Liver (tissue), 9 donors: ENCODE results near the gene SDSL. TPM values are rescaled to one million over a fixed set of nuclear protein-coding genes. Genes with fewer than 3 reads are reported as not detected.

ENCODE experiments used
- DNase-seq: peaks from one replicate; pipeline ENCODE4 v3.0.0-alpha.2; 2017; ENCODE audit warnings: low spot score
- H3K27ac ChIP-seq, 2 donors: one replicate each; pipeline ENCODE4 v1.7.0; 2013; ENCODE audit warnings: inconsistent platforms in 2 of 2, low read length in 2 of 2, control low read depth in 1 of 2, low read depth in 1 of 2, mild to moderate bottlenecking in 1 of 2
- H3K27me3 ChIP-seq, 4 donors: one replicate each; pipeline versions ENCODE4 v1.6.1 to v1.7.0; 2013; ENCODE audit warnings: low read length in 3 of 4, inconsistent platforms in 1 of 4, mild to moderate bottlenecking in 1 of 4, moderate library complexity in 1 of 4; ENCODE audit not compliant: control insufficient read depth in 4 of 4, insufficient read depth in 4 of 4
- H3K36me3 ChIP-seq, 4 donors: one replicate each; pipeline versions ENCODE4 v1.6.1 to v1.7.0; 2013; ENCODE audit warnings: low read length in 3 of 4, mild to moderate bottlenecking in 3 of 4, low read depth in 1 of 4, moderate library complexity in 1 of 4; ENCODE audit not compliant: control insufficient read depth in 4 of 4, insufficient read depth in 3 of 4
- H3K4me1 ChIP-seq, 4 donors: one replicate each; pipeline versions ENCODE4 v1.6.1 to v1.7.0; 2013; ENCODE audit warnings: low read length in 3 of 4, mild to moderate bottlenecking in 3 of 4, moderate library complexity in 1 of 4; ENCODE audit not compliant: control insufficient read depth in 4 of 4, insufficient read depth in 4 of 4
- H3K4me3 ChIP-seq, 3 donors: one replicate each; pipeline versions ENCODE4 v1.6.1 to v1.7.0; 2013; ENCODE audit warnings: low read length in 3 of 3, control low read depth in 1 of 3, low read depth in 1 of 3, mild to moderate bottlenecking in 1 of 3
- H3K9ac ChIP-seq, 2 donors: one replicate each; pipeline ENCODE4 v1.7.0; 2013; ENCODE audit warnings: low read length in 2 of 2, mild to moderate bottlenecking in 2 of 2, moderate library complexity in 2 of 2, control low read depth in 1 of 2, low read depth in 1 of 2
- H3K9me3 ChIP-seq, 4 donors: one replicate each; pipeline versions ENCODE4 v1.6.1 to v1.7.0; 2013; ENCODE audit warnings: low read length in 3 of 4; ENCODE audit not compliant: control insufficient read depth in 4 of 4
- EGR1 ChIP-seq, 2 donors: IDR thresholded peaks; 2 replicates each; pipeline ENCODE4 v1.6.1; 2016 to 2018; ENCODE audit warnings: antibody characterized with exemption in 2 of 2, low read depth in 2 of 2
- FOXA1 ChIP-seq: IDR thresholded peaks from 2 replicates; pipeline ENCODE4 v1.6.1; 2016; ENCODE audit warnings: antibody characterized with exemption
- FOXA2 ChIP-seq: IDR thresholded peaks from 2 replicates; pipeline ENCODE4 v1.6.1; 2016; ENCODE audit warnings: antibody characterized with exemption
- GABPA ChIP-seq, 2 donors: IDR thresholded peaks in 1 of 2; conservative IDR thresholded peaks in 1 of 2; 2 replicates each; pipeline ENCODE4 v1.6.1; 2016; ENCODE audit warnings: antibody characterized with exemption in 2 of 2, mild to moderate bottlenecking in 1 of 2, moderate library complexity in 1 of 2
- HNF4A ChIP-seq, 2 donors: conservative IDR thresholded peaks; 2 replicates each; pipeline ENCODE4 v1.6.1; 2016; ENCODE audit warnings: antibody characterized with exemption in 2 of 2, mild to moderate bottlenecking in 2 of 2
- HNF4G ChIP-seq: IDR thresholded peaks from 2 replicates; pipeline ENCODE4 v1.6.1; 2016; ENCODE audit warnings: antibody characterized with exemption
- JUND ChIP-seq, 2 donors: IDR thresholded peaks; 2 replicates each; pipeline ENCODE4 v1.6.1; 2016; ENCODE audit warnings: antibody characterized with exemption in 2 of 2
- NR2F2 ChIP-seq: IDR thresholded peaks from 2 replicates; pipeline ENCODE4 v1.6.1; 2016; ENCODE audit warnings: antibody characterized with exemption
- RAD21 ChIP-seq, 2 donors: IDR thresholded peaks; 2 replicates each; pipeline ENCODE4 v1.6.1; 2016; ENCODE audit warnings: antibody characterized with exemption in 2 of 2, mild to moderate bottlenecking in 2 of 2
- RXRA ChIP-seq, 2 donors: IDR thresholded peaks; 2 replicates each; pipeline ENCODE4 v1.6.1; 2017 to 2018; ENCODE audit warnings: antibody characterized with exemption in 2 of 2, mild to moderate bottlenecking in 1 of 2
- SP1 ChIP-seq: IDR thresholded peaks from 2 replicates; pipeline ENCODE4 v1.6.1; 2018; ENCODE audit warnings: antibody characterized with exemption, mild to moderate bottlenecking
- TAF1 ChIP-seq: conservative IDR thresholded peaks from 2 replicates; pipeline ENCODE4 v1.6.1; 2016; ENCODE audit warnings: antibody characterized with exemption, mild to moderate bottlenecking
- YY1 ChIP-seq: IDR thresholded peaks from 2 replicates; pipeline ENCODE4 v1.6.1; 2016; ENCODE audit warnings: antibody characterized with exemption, mild to moderate bottlenecking
- WGBS: extraction: QIAGEN DNeasy Blood & Tissue Kit; methylation state at CpG from one replicate; pipeline ENCODE4 v1.1.7; 2013; 5-methylcytosine and 5-hydroxymethylcytosine counted together
- polyA plus RNA-seq, 2 donors: library from polyadenylated mRNA; stranded (reverse) in 1 of 2; unstranded in 1 of 2; fragments of 200-250 nt in 1 of 2; fragments of >200 nt in 1 of 2; fragmentation: Nextera tagmentation in 1 of 2; extraction: Ambion mirVana in 1 of 2; gene quantifications; one replicate each; pipeline versions ENCODE4 v1.2.1 to v1.2.3, GENCODE V29; 2013 to 2015
- total RNA-seq, 2 donors: library from RNA; depleted of rRNA; stranded (reverse); fragments of >200 nt; gene quantifications; one replicate each; pipeline ENCODE4 v1.2.3, GENCODE V29; 2014
- TF ChIP-seq, protein P1 (sequence below): IDR thresholded peaks from 2 replicates; pipeline ENCODE4 v1.6.1; 2016; ENCODE audit warnings: antibody characterized with exemption
- TF ChIP-seq, protein P2 (sequence below): IDR thresholded peaks from 2 replicates; pipeline ENCODE4 v1.6.1; 2016; ENCODE audit warnings: antibody characterized with exemption
- TF ChIP-seq, protein P3 (sequence below): IDR thresholded peaks from 2 replicates; pipeline ENCODE4 v1.6.1; 2016; ENCODE audit warnings: antibody characterized with exemption
- TF ChIP-seq, protein P4 (sequence below): IDR thresholded peaks from 2 replicates; pipeline ENCODE4 v1.6.1; 2016; ENCODE audit warnings: antibody characterized with exemption, mild to moderate bottlenecking
- TF ChIP-seq, protein P5 (sequence below): fragments of 150-350 bp; IDR thresholded peaks from 2 replicates; pipeline ENCODE4 v1.5.1; 2017; ENCODE audit warnings: improper control_type of control experiment, low read depth, low read length; ENCODE audit not compliant: missing input control
- donor health status: healthy.
- donor health status: healthy.
- donor health status: healthy.
- donor health status: healthy.
- donor health status: healthy.

Gene SDSL
- total and polyA plus RNA-seq, 4 donors = 22.4 to 93.1 (median 33.7) TPM

DNA sequence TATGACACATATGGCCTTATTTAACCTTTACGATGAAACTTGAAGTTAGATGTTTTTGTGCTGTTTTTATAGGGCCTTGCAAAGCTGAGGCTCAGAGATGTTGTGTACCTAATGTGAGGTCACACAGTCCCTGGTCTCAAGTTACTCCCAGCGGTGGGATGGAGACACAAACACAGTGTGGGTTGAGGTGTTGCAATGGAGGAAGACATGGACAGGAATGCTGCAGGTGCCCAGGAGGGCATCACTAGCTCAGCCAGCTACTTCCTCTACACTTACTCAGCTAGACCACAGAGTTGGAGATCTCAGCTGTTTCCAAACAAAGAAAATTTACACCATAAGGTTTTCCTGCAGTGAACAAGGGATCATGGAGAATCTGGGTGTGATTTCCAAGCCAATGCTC lies 34.0 kb downstream of the SDSL start:
- TF ChIP-seq, protein P1, sequence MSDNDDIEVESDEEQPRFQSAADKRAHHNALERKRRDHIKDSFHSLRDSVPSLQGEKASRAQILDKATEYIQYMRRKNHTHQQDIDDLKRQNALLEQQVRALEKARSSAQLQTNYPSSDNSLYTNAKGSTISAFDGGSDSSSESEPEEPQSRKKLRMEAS = no peak
- TF ChIP-seq TAF1 = no peak
- TF ChIP-seq RAD21 (IDR thresholded peaks at IDR 0.05) = no peak
- no peak for TF ChIP-seq EGR1 (IDR thresholded peaks at IDR 0.05; ENCODE audit: low read depth in 2 of 2)
- TF ChIP-seq JUND (IDR thresholded peaks at IDR 0.05) = no peak
- TF ChIP-seq FOXA1 = no peak
- no peak for TF ChIP-seq RXRA (IDR thresholded peaks at IDR 0.05)
- TF ChIP-seq YY1 = no peak
- TF ChIP-seq, protein P2, sequence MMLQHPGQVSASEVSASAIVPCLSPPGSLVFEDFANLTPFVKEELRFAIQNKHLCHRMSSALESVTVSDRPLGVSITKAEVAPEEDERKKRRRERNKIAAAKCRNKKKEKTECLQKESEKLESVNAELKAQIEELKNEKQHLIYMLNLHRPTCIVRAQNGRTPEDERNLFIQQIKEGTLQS = no peak
- no peak for TF ChIP-seq GABPA (IDR thresholded peaks at IDR 0.05 in 1 of 2, conservative IDR thresholded peaks at IDR 0.05 in 1 of 2)
- TF ChIP-seq HNF4G = no peak
- TF ChIP-seq, protein P3, sequence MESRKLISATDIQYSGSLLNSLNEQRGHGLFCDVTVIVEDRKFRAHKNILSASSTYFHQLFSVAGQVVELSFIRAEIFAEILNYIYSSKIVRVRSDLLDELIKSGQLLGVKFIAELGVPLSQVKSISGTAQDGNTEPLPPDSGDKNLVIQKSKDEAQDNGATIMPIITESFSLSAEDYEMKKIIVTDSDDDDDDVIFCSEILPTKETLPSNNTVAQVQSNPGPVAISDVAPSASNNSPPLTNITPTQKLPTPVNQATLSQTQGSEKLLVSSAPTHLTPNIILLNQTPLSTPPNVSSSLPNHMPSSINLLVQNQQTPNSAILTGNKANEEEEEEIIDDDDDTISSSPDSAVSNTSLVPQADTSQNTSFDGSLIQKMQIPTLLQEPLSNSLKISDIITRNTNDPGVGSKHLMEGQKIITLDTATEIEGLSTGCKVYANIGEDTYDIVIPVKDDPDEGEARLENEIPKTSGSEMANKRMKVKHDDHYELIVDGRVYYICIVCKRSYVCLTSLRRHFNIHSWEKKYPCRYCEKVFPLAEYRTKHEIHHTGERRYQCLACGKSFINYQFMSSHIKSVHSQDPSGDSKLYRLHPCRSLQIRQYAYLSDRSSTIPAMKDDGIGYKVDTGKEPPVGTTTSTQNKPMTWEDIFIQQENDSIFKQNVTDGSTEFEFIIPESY = no peak
- TF ChIP-seq SP1 = no peak
- no peak for TF ChIP-seq NR2F2
- TF ChIP-seq HNF4A (conservative IDR thresholded peaks at IDR 0.05) = no peak
- TF ChIP-seq, protein P4, sequence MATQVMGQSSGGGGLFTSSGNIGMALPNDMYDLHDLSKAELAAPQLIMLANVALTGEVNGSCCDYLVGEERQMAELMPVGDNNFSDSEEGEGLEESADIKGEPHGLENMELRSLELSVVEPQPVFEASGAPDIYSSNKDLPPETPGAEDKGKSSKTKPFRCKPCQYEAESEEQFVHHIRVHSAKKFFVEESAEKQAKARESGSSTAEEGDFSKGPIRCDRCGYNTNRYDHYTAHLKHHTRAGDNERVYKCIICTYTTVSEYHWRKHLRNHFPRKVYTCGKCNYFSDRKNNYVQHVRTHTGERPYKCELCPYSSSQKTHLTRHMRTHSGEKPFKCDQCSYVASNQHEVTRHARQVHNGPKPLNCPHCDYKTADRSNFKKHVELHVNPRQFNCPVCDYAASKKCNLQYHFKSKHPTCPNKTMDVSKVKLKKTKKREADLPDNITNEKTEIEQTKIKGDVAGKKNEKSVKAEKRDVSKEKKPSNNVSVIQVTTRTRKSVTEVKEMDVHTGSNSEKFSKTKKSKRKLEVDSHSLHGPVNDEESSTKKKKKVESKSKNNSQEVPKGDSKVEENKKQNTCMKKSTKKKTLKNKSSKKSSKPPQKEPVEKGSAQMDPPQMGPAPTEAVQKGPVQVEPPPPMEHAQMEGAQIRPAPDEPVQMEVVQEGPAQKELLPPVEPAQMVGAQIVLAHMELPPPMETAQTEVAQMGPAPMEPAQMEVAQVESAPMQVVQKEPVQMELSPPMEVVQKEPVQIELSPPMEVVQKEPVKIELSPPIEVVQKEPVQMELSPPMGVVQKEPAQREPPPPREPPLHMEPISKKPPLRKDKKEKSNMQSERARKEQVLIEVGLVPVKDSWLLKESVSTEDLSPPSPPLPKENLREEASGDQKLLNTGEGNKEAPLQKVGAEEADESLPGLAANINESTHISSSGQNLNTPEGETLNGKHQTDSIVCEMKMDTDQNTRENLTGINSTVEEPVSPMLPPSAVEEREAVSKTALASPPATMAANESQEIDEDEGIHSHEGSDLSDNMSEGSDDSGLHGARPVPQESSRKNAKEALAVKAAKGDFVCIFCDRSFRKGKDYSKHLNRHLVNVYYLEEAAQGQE = no peak
- TF ChIP-seq, protein P5, sequence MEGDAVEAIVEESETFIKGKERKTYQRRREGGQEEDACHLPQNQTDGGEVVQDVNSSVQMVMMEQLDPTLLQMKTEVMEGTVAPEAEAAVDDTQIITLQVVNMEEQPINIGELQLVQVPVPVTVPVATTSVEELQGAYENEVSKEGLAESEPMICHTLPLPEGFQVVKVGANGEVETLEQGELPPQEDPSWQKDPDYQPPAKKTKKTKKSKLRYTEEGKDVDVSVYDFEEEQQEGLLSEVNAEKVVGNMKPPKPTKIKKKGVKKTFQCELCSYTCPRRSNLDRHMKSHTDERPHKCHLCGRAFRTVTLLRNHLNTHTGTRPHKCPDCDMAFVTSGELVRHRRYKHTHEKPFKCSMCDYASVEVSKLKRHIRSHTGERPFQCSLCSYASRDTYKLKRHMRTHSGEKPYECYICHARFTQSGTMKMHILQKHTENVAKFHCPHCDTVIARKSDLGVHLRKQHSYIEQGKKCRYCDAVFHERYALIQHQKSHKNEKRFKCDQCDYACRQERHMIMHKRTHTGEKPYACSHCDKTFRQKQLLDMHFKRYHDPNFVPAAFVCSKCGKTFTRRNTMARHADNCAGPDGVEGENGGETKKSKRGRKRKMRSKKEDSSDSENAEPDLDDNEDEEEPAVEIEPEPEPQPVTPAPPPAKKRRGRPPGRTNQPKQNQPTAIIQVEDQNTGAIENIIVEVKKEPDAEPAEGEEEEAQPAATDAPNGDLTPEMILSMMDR = no peak
- TF ChIP-seq FOXA2 = no peak
- no peaks in the 10 kb centered on the region for H3K4me1 ChIP-seq
- H3K36me3 ChIP-seq = no peaks in the 10 kb centered on the region
- DNase-seq = no peak
- 77% methylated on average over 2 of the region's 2 CpGs for WGBS
- H3K9me3 ChIP-seq = no peaks in the 10 kb centered on the region
- H3K9ac ChIP-seq = no peak overlapping the region
- peaks cover 0 to 4% (median 2%) of the 10 kb centered on the region in 4 donors for H3K27me3 ChIP-seq
- H3K4me3 ChIP-seq = no peak overlapping the region
- no peak overlapping the region for H3K27ac ChIP-seq
